GM23248 (cell line): ENCODE measurements around the gene BCAR1.
"Not testable (repeated sequence)": the region's sequence is repeated elsewhere in the genome, so short reads cannot be mapped to it uniquely, and the experiment has no call there.

Experiments
- EZH2 ChIP-seq: fragments of 200-600 bp; sonication (generic); IDR thresholded peaks from 2 replicates; pipeline ENCODE4 v1.6.1; 2018; ENCODE audit warnings: antibody characterized with exemption, mild to moderate bottlenecking; ENCODE audit not compliant: insufficient read depth, poor library complexity, severe bottlenecking
- EZH2phosphoT487 ChIP-seq: fragments of 200-600 bp; sonication (generic); IDR thresholded peaks from 2 replicates; pipeline ENCODE4 v1.6.1; 2018; ENCODE audit warnings: antibody characterized with exemption, moderate library complexity, mild to moderate bottlenecking, low read depth; ENCODE audit not compliant: insufficient read depth

GRCh38 chr16:75223129-75223528 lies 28.3 kb downstream of the BCAR1 start:
- TF ChIP-seq EZH2phosphoT487, EZH2: not testable (repeated sequence)
